Measurements from ENCODE around the gene RAB10. TPM values are rescaled to one million over a fixed set of nuclear protein-coding genes. Genes with fewer than 3 reads are reported as not detected.

RAB10 gene
- total RNA-seq, 1 experiment from 2014 or later: 167 TPM

DNA sequence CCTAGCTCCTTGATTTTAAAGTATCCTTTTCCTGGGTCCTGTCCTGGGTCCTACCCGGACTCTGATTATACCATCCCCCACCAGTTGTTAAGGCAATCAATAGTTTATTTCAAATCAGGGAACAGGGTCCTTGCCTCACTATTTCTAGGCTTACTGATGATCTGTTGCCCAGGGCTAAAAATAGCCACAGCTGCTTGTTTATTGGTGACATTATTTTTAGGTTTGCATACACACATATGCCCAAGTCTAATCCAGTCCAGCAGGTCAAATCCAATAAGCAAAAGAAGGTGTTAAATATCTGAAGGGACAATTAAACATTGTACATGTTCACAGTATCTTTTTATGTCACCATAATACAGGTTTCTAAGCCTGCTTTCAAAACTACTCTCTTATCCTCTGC, 66.0 kb downstream of the RAB10 start:
- TF ChIP-seq POLR2A (IDR thresholded peaks at IDR 0.05; ENCODE audit: borderline replicate concordance, extremely low read depth, insufficient read depth, insufficient read length) (no peak), RAD21 (IDR thresholded peaks at IDR 0.05; ENCODE audit: low read depth) (no peak), CBX3 (IDR thresholded peaks at IDR 0.05; ENCODE audit: low read depth) (no peak), ZFX (IDR thresholded peaks at IDR 0.05) (no peak), SIN3A (IDR thresholded peaks at IDR 0.05; ENCODE audit: low read depth) (no peak), ZNF274 (IDR thresholded peaks at IDR 0.05; ENCODE audit: low read depth, low read length) (no peak), YY1 (IDR thresholded peaks at IDR 0.05; ENCODE audit: extremely low read depth, insufficient replicate concordance, low read depth, low read length) (no peak), ELF1 (IDR thresholded peaks at IDR 0.05; ENCODE audit: borderline replicate concordance, low read depth) (no peak), EGR1 (IDR thresholded peaks at IDR 0.05; ENCODE audit: low read depth) (no peak), POLR2AphosphoS5 (IDR thresholded peaks at IDR 0.05; ENCODE audit: low read depth, low read length) (no peak), CEBPB (IDR thresholded peaks at IDR 0.05; ENCODE audit: low read depth) (no peak), EZH2 (IDR thresholded peaks at IDR 0.05) (no peak), JUND (IDR thresholded peaks at IDR 0.05) (no peak), TCF7L2 (IDR thresholded peaks at IDR 0.05; ENCODE audit: borderline replicate concordance, extremely low read depth, insufficient read depth, insufficient read length) (no peak)
- TF ChIP-seq, protein P1, sequence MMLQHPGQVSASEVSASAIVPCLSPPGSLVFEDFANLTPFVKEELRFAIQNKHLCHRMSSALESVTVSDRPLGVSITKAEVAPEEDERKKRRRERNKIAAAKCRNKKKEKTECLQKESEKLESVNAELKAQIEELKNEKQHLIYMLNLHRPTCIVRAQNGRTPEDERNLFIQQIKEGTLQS (IDR thresholded peaks at IDR 0.05): no peak
- TF ChIP-seq, protein P2, sequence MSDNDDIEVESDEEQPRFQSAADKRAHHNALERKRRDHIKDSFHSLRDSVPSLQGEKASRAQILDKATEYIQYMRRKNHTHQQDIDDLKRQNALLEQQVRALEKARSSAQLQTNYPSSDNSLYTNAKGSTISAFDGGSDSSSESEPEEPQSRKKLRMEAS (IDR thresholded peaks at IDR 0.05): no peak
- TF ChIP-seq, protein P3, sequence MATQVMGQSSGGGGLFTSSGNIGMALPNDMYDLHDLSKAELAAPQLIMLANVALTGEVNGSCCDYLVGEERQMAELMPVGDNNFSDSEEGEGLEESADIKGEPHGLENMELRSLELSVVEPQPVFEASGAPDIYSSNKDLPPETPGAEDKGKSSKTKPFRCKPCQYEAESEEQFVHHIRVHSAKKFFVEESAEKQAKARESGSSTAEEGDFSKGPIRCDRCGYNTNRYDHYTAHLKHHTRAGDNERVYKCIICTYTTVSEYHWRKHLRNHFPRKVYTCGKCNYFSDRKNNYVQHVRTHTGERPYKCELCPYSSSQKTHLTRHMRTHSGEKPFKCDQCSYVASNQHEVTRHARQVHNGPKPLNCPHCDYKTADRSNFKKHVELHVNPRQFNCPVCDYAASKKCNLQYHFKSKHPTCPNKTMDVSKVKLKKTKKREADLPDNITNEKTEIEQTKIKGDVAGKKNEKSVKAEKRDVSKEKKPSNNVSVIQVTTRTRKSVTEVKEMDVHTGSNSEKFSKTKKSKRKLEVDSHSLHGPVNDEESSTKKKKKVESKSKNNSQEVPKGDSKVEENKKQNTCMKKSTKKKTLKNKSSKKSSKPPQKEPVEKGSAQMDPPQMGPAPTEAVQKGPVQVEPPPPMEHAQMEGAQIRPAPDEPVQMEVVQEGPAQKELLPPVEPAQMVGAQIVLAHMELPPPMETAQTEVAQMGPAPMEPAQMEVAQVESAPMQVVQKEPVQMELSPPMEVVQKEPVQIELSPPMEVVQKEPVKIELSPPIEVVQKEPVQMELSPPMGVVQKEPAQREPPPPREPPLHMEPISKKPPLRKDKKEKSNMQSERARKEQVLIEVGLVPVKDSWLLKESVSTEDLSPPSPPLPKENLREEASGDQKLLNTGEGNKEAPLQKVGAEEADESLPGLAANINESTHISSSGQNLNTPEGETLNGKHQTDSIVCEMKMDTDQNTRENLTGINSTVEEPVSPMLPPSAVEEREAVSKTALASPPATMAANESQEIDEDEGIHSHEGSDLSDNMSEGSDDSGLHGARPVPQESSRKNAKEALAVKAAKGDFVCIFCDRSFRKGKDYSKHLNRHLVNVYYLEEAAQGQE (IDR thresholded peaks at IDR 0.05; ENCODE audit: low read depth): no peak
- TF ChIP-seq, protein P4, sequence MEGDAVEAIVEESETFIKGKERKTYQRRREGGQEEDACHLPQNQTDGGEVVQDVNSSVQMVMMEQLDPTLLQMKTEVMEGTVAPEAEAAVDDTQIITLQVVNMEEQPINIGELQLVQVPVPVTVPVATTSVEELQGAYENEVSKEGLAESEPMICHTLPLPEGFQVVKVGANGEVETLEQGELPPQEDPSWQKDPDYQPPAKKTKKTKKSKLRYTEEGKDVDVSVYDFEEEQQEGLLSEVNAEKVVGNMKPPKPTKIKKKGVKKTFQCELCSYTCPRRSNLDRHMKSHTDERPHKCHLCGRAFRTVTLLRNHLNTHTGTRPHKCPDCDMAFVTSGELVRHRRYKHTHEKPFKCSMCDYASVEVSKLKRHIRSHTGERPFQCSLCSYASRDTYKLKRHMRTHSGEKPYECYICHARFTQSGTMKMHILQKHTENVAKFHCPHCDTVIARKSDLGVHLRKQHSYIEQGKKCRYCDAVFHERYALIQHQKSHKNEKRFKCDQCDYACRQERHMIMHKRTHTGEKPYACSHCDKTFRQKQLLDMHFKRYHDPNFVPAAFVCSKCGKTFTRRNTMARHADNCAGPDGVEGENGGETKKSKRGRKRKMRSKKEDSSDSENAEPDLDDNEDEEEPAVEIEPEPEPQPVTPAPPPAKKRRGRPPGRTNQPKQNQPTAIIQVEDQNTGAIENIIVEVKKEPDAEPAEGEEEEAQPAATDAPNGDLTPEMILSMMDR (IDR thresholded peaks at IDR 0.05 in 2 of 3, conservative IDR thresholded peaks at IDR 0.05 in 1 of 3; ENCODE audit: borderline replicate concordance in 1 of 3, insufficient read depth in 1 of 3, low read depth in 2 of 3, low read length in 2 of 3): no peak
- CTCF ChIA-PET: no interaction called here
- H3K4me3 ChIP-seq (replicated peaks in 1 of 2; ENCODE audit: low read depth in 1 of 2, low read length in 2 of 2): no peak overlapping the region
- H3K9me3 ChIP-seq (ENCODE audit: control insufficient read depth in 1 of 2, insufficient read depth in 1 of 2, low read depth in 1 of 2, low read length in 2 of 2): no peaks in the 10 kb centered on the region
- peaks cover 97% of the 10 kb centered on the region for H3K79me2 ChIP-seq (ENCODE audit: insufficient read depth, low read length)
- POLR2A ChIA-PET: no interaction called here
- RAD21 ChIA-PET (ENCODE audit: low non-redundant PET in 1 of 2, low total read pairs in 2 of 2, uncharacterized antibody in 2 of 2, unreplicated experiment in 2 of 2): no interaction called here
- H3K27me3 ChIP-seq (ENCODE audit: insufficient read depth, low read length): no peaks in the 10 kb centered on the region
- no peaks in the 10 kb centered on the region for H3K4me1 ChIP-seq (ENCODE audit: control insufficient read depth in 1 of 2, insufficient read depth in 2 of 2, low read length in 2 of 2)
- peaks cover 10% of the 10 kb centered on the region; the same call in 1 of the 2 replicates for H4K20me1 ChIP-seq (ENCODE audit: insufficient read depth)
- no peak overlapping the region for H3K9ac ChIP-seq (ENCODE audit: low read length)
- BruUV-seq (replicated peaks): no TSS peak
- no peaks in the 10 kb centered on the region for H3K9me2 ChIP-seq (ENCODE audit: insufficient read depth)
- H3K4me2 ChIP-seq (ENCODE audit: low read length): no peak overlapping the region
- no peak overlapping the region for H2AFZ ChIP-seq (ENCODE audit: low read depth, low read length, poor library complexity, severe bottlenecking)
- intact Hi-C loops (cut with micrococcal nuclease): no loop called here
- H3K36me3 ChIP-seq (ENCODE audit: control insufficient read depth in 1 of 2, insufficient read depth in 2 of 2, low read length in 2 of 2): peaks cover 2 to 14% of the 10 kb centered on the region in 2 experiments; a peak in 3 of 4 replicates
- no peak for ATAC-seq
- no peak overlapping the region for H3K27ac ChIP-seq (ENCODE audit: low read depth, low read length)
- DNase-seq (ENCODE audit: low read depth, low spot score): no peak

All from HCT116 (cell line).